GM21529 (cell line): ENCODE measurements around the gene SSRP1.

ENCODE experiments used
- ATAC-seq: cut with Tn5 transposase; IDR thresholded peaks from one replicate; pipeline ENCODE4 v1.9.1; 2021; ENCODE audit not compliant: unreplicated experiment

Gene SSRP1

GRCh38 chr11:57359896-57360690 lies 24.4 kb upstream of the SSRP1 start:
- no peak for ATAC-seq

GRCh38 chr11:57359396-57359795 lies 23.7 kb upstream of the SSRP1 start:
- ATAC-seq: no peak

- ATAC-seq: no peak
These were observed 23.3 kb upstream of the SSRP1 start for GRCh38 chr11:57358991-57359390.

GRCh38 chr11:57358543-57358961 lies 22.9 kb upstream of the SSRP1 start:
- ATAC-seq: no peak

DNA sequence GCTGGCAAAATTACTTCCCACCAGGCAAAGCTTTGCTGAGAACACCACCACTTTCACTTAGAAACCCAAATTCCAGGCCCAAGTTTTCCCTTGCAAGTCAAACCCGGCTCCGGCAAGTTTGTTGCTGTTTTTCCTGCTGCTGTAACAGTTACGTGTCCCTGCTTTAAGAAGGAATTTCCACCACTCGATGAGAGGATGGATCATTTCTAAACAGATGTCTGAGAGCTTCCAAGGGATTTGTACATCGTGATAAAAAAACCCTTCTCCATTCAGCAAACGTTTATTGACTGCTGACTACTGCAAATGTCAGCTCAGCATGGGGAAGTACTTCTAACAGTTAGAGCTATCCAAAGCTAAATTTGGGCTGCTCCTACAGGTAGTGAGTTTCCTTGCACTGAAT lies 22.2 kb upstream of the SSRP1 start:
- no peak for ATAC-seq

- ATAC-seq: no peak
These were observed 21.6 kb upstream of the SSRP1 start for GRCh38 chr11:57357310-57357709.

- ATAC-seq: no peak
These were observed 20.6 kb upstream of the SSRP1 start for GRCh38 chr11:57356268-57356667.

GRCh38 chr11:57354699-57355098 lies 19.0 kb upstream of the SSRP1 start:
- ATAC-seq: no peak

GRCh38 chr11:57353852-57354251 lies 18.2 kb upstream of the SSRP1 start:
- no peak for ATAC-seq

- ATAC-seq: no peak
These were observed 17.8 kb upstream of the SSRP1 start for GRCh38 chr11:57353446-57353845.

- no peak for ATAC-seq
These were observed 17.3 kb upstream of the SSRP1 start for GRCh38 chr11:57353036-57353435.

GRCh38 chr11:57349491-57350274 lies 14.0 kb upstream of the SSRP1 start:
- no peak for ATAC-seq

DNA sequence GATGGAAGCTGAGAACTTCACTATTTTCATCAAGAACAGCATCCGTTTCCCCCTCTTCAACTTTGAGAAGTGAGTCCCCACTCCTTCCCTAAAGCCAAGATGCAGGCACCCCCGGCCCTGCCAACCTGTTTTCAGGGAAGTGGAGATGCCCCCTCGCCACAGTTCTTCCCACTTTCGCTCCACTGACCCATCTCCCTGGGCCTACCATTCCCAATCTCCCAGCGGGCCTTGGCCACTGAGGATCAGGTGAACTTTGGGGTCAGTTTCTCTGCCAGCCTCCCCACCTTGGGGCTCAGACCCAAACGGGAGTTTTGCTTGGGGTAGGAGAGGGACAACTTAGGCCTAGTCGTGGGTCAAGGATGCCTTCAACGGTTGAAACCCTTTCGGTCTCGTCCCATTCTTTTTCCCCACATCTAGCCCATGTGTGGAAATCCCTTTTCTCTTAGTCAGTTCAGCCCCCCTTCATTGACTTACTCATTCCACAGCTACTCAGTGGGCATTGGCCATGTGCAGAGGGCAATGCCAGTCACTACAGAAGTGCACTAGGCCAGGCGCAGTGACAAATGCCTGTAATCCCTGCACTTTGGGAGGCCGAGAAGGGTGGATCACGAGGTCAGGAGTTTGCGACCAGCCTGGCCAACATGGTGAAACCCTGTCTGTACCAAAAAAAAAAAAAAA lies 13.1 kb upstream of the SSRP1 start:
- no peak for ATAC-seq

GRCh38 chr11:57348052-57348451 lies 12.4 kb upstream of the SSRP1 start:
- ATAC-seq: no peak

DNA sequence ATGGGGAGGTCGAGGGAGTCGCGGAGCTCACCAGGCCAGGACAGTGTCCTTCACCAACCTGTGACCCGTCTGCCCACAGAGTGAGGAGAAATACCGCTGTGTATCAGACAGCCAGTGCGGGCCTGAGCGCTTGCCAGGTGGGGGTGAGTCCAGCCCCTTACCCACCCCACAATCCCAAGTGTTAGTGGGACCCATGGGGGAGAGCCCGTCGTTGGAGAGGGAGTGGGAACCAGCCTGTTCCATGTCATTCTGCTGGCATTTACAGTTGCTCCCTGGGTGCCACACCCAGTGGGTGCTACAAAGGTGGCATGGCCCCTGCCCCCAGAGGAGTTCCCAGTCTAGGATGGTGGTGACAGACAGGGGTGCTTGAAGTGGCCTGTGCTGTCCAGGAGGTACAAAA lies 11.6 kb upstream of the SSRP1 start:
- ATAC-seq: no peak

GRCh38 chr11:57345555-57346211 lies 10.0 kb upstream of the SSRP1 start:
- ATAC-seq: peak; percentile 75

GRCh38 chr11:57344826-57345225 lies 9.1 kb upstream of the SSRP1 start:
- no peak for ATAC-seq

DNA sequence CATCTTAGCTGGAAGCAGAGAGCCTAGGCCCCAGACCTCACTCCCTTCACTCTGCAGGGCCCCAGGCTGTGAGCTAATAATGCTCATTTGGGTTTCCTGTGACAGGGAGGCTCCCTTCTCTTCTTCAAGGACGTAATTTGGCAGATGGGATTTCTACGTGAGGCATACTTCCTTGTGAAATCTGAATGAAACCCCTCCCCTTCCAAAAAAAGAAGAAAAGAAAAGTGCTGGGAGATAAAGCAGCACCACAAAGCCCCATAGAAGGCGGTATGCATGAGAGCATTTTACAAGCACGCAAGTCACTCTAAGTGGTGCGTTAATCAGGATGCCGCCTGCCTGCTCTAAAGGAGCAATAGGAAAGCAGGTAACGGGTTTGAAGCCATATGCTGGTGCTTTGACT lies 8.1 kb upstream of the SSRP1 start:
- ATAC-seq: no peak

DNA sequence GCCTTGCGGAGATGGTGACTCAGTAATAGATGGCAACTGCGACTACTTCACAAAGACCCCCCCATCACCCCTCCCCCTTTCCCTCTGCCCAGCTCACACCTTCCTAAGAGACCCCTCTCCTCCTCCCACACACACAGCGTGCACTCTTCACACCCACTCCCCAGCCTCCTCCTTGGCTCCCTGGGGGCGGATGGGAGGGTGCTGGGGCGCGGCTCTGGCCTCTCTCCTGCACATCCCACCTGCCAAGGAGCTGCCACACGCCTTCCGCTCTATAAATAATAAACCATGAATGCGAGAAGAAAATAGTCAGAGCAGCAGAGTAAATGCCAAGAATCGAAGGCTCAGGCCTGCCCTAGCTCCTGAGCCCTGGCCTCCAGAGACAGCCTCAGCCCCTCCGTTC lies 7.0 kb upstream of the SSRP1 start:
- ATAC-seq: no peak

DNA sequence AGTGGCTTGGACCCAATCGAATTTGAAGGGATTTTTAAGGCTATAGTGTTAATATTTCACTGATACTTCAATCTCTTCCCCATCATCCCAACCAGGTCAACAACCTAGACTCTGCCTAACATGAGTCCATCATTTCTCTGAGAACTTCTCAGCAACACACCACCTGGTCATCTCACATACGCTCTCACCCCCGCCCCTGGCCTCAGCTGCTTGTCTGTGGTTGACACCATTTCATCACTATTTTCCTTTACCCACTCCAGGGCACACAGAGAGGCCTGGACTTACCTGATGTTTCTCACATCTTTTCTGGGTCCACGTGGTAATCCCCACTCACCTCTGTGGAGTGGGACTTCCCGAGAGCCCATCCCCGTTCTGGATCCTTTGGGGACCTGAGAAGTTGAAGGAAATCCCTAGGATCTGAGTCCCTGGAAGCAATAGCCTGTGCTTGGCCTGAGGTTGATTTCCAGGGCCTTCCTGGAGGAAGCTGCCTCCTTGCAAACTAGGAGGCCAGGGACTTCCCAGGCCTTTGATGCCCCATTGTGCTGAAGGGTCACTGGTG lies 5.6 kb upstream of the SSRP1 start:
- ATAC-seq: no peak

DNA sequence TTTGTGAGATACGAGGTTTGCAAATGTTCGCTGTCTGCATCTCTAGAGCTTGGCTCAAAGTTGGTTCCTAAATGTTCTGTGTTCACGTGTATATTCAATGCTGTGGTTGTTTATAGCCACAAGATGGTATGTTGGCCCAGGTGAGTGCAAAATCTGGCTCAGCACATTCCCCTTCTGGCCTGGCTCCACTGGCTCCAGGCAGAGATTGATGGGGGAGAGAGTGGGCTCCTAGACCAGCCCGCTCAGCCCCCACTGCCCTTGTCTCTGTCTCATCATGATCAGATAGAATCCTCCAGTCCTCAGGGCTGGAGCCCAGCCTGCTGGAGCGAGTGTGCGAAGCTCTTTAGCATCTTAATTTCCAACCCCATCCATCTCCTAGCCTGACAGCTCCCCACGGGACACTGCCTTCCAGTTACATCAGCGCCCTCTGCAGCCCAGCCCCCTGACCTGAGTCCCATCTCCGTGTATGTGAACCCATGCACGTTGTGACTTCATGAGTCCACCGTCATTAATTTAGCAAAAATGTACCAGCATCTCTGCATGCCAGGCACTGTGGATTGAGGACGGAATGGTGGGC lies 4.4 kb upstream of the SSRP1 start:
- no peak for ATAC-seq
